HG03342 (cell line): ENCODE results near the gene OCA2.
"Not testable (repeated sequence)": the region's sequence is repeated elsewhere in the genome, so short reads cannot be mapped to it uniquely, and the experiment has no call there.

ENCODE experiments used
- ATAC-seq: cut with Tn5 transposase; IDR thresholded peaks from one replicate; pipeline ENCODE4 v1.9.1; 2021; ENCODE audit warnings: mild to moderate bottlenecking, moderate library complexity; ENCODE audit not compliant: unreplicated experiment

OCA2 gene

GRCh38 chr15:27744641-27745040 is 354.5 kb downstream of the OCA2 start:
- ATAC-seq = no peak

GRCh38 chr15:27743638-27744037 is 355.5 kb downstream of the OCA2 start:
- no peak for ATAC-seq

GRCh38 chr15:27742751-27743477 is 356.2 kb downstream of the OCA2 start:
- ATAC-seq = no peak

- no peak for ATAC-seq
Observed at GRCh38 chr15:27741226-27741860, 357.8 kb downstream of the OCA2 start.

- ATAC-seq = no peak
Observed at GRCh38 chr15:27734785-27735495, 364.2 kb downstream of the OCA2 start.

GRCh38 chr15:27731776-27732175 is 367.3 kb downstream of the OCA2 start:
- no peak for ATAC-seq

GRCh38 chr15:27730868-27731267 is 368.2 kb downstream of the OCA2 start:
- no peak for ATAC-seq

GRCh38 chr15:27725731-27726130 is 373.4 kb downstream of the OCA2 start:
- no peak for ATAC-seq

GRCh38 chr15:27723821-27724220 is 375.3 kb downstream of the OCA2 start:
- ATAC-seq = no peak

- no peak for ATAC-seq
Observed at GRCh38 chr15:27722102-27722501, 377.0 kb downstream of the OCA2 start.

GRCh38 chr15:27714675-27715074 is 384.4 kb downstream of the OCA2 start:
- no peak for ATAC-seq

- ATAC-seq = not testable (repeated sequence)
Observed at GRCh38 chr15:27713850-27714249, 385.3 kb downstream of the OCA2 start.

GRCh38 chr15:27707257-27707656 is 391.9 kb downstream of the OCA2 start:
- ATAC-seq = no peak

GRCh38 chr15:27706300-27706699 is 392.8 kb downstream of the OCA2 start:
- no peak for ATAC-seq

- no peak for ATAC-seq
Observed at GRCh38 chr15:27705056-27705455, 394.1 kb downstream of the OCA2 start.
